Thyroid gland (tissue), 4 donors: ENCODE results near the gene ODC1.

Experiments used
- POLR2A ChIP-seq, 2 donors: fragments of 450-650 bp; IDR thresholded peaks; one replicate each; pipeline ENCODE4 v1.6.1; 2017; ENCODE audit warnings: antibody characterized with exemption in 2 of 2, mild to moderate bottlenecking in 2 of 2, moderate library complexity in 1 of 2
- TF ChIP-seq, protein P1 (sequence below), 6 experiments: fragments of 200-600 bp in 3 of 6; fragments of 450-650 bp in 3 of 6; sonication (generic) in 3 of 6; IDR thresholded peaks; one replicate each; pipeline ENCODE4 v1.5.1; 2016 to 2019; ENCODE audit warnings: antibody characterized with exemption in 6 of 6, mild to moderate bottlenecking in 2 of 6, inconsistent platforms in 1 of 6, moderate library complexity in 1 of 6

DNA sequence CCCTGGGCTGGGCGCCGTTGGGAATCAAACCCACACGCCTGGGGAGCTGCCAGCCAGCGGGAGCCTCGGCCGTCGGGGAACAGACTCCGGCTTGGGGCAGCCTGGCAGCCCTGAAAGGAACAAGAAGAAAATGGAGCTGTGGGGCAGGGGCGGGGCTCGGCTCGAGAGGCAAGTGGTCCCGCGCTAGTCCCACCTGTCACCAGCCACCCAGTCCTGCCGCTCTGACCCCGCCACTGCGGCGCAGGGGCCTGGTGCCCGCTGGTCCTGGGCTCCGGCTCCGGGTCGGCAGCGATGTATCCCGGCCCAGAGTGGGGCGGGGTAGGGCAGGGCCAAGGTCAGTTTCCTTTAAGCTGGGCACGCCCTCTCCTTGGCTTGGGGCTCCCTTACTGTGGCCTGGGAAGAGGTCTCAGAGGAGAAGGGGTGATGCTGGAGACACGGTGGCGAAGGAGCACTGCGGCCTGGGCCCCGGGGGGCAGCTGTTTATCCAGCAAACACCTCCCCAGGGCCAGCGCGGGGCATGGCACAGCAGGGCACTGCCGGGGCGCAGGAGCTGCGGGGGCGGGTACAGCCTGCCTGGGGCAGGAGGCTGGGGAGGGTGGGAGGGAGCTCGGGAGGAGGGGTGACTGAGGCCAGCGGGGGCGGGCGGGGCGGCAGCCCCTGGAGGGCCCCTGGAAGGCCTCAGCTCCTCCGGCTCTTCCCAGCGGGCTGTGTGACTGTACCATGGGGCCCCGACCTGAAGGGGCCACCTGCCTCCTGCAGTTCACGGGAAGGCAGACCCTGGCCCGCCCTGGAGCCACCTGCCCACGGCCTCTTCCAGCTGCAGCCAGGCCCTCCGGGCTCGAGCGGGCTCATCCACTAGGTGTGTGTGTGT, 15.6 kb downstream of the ODC1 start:
- TF ChIP-seq, protein P1, sequence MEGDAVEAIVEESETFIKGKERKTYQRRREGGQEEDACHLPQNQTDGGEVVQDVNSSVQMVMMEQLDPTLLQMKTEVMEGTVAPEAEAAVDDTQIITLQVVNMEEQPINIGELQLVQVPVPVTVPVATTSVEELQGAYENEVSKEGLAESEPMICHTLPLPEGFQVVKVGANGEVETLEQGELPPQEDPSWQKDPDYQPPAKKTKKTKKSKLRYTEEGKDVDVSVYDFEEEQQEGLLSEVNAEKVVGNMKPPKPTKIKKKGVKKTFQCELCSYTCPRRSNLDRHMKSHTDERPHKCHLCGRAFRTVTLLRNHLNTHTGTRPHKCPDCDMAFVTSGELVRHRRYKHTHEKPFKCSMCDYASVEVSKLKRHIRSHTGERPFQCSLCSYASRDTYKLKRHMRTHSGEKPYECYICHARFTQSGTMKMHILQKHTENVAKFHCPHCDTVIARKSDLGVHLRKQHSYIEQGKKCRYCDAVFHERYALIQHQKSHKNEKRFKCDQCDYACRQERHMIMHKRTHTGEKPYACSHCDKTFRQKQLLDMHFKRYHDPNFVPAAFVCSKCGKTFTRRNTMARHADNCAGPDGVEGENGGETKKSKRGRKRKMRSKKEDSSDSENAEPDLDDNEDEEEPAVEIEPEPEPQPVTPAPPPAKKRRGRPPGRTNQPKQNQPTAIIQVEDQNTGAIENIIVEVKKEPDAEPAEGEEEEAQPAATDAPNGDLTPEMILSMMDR (IDR thresholded peaks at IDR 0.05) = no peak
- TF ChIP-seq POLR2A (IDR thresholded peaks at IDR 0.05) = no peak
